HK-2 (cell line): ENCODE data around the gene NBPF1.
"Not testable (repeated sequence)": the region's sequence is repeated elsewhere in the genome, so short reads cannot be mapped to it uniquely, and the experiment has no call there.

Experiments
- DNase-seq: peaks from one replicate; pipeline ENCODE4 v3.0.0-alpha.2; 2018; ENCODE audit not compliant: unreplicated experiment

NBPF1 gene

GRCh38 chr1:16605532-16606505 is 7.5 kb downstream of the NBPF1 start:
- DNase-seq, result no peak

GRCh38 chr1:16605213-16605525 is 8.2 kb downstream of the NBPF1 start:
- no peak for DNase-seq

GRCh38 chr1:16604514-16605212 is 8.7 kb downstream of the NBPF1 start:
- not testable (repeated sequence) for DNase-seq

GRCh38 chr1:16603623-16604022 is 9.7 kb downstream of the NBPF1 start:
- not testable (repeated sequence) for DNase-seq

GRCh38 chr1:16602336-16603011 is 10.9 kb downstream of the NBPF1 start:
- not testable (repeated sequence) for DNase-seq

- DNase-seq, result not testable (repeated sequence)
Observed at GRCh38 chr1:16600855-16601786, 12.2 kb downstream of the NBPF1 start.

GRCh38 chr1:16599326-16599725 is 14.0 kb downstream of the NBPF1 start:
- DNase-seq, result not testable (repeated sequence)

- DNase-seq, result not testable (repeated sequence)
Observed at GRCh38 chr1:16595216-16595615, 18.1 kb downstream of the NBPF1 start.

GRCh38 chr1:16591845-16592244 is 21.5 kb downstream of the NBPF1 start:
- DNase-seq, result not testable (repeated sequence)

GRCh38 chr1:16588081-16588480 is 25.3 kb downstream of the NBPF1 start:
- DNase-seq, result not testable (repeated sequence)

- not testable (repeated sequence) for DNase-seq
Observed at GRCh38 chr1:16587639-16588038, 25.7 kb downstream of the NBPF1 start.

GRCh38 chr1:16565324-16565723 is 48.0 kb downstream of the NBPF1 start:
- not testable (repeated sequence) for DNase-seq

GRCh38 chr1:16561035-16561434 is 52.3 kb downstream of the NBPF1 start:
- not testable (repeated sequence) for DNase-seq

- not testable (repeated sequence) for DNase-seq
Observed at GRCh38 chr1:16560498-16560897, 52.9 kb downstream of the NBPF1 start.

- DNase-seq, result not testable (repeated sequence)
Observed at GRCh38 chr1:16559688-16560087, 53.7 kb downstream of the NBPF1 start.

GRCh38 chr1:16557034-16557433 is 56.3 kb downstream of the NBPF1 start:
- DNase-seq, result not testable (repeated sequence)

GRCh38 chr1:16553244-16553643 is 60.1 kb downstream of the NBPF1 start:
- DNase-seq, result not testable (repeated sequence)

- DNase-seq, result not testable (repeated sequence)
Observed at GRCh38 chr1:16550212-16550918, 63.0 kb downstream of the NBPF1 start.

GRCh38 chr1:16549545-16549944 is 63.8 kb downstream of the NBPF1 start:
- DNase-seq, result not testable (repeated sequence)

- not testable (repeated sequence) for DNase-seq
Observed at GRCh38 chr1:16547502-16548241, 65.7 kb downstream of the NBPF1 start.
